ENCODE measurements around the gene EIF6. TPM values are rescaled to one million over a fixed set of nuclear protein-coding genes. Genes with fewer than 3 reads are reported as not detected.

Gene EIF6
- total and polyA plus RNA-seq, 2 experiments from 2014 or later = 149 to 215 TPM

- Mint-ChIP-seq H3K4me3 (no peak overlapping the region), H3K9me3 (no peaks in the 10 kb centered on the region; the same call in 2 of the 3 replicates), H3K4me1 (peaks cover 38% of the 10 kb centered on the region), H3K27ac (peak overlapping the region; percentile 90), H3K36me3 (ENCODE audit: low read depth) (peaks cover 4% of the 10 kb centered on the region; the same call in 1 of the 3 replicates), H3K27me3 (ENCODE audit: insufficient read depth, low read depth, poor library complexity) (peaks cover 3% of the 10 kb centered on the region)
- Histone ChIP-seq H3K4me1 (ENCODE audit: insufficient read depth) (peaks cover 24% of the 10 kb centered on the region), H3K79me2 (replicated peaks; ENCODE audit: insufficient read depth) (no peaks in the 10 kb centered on the region), H3K9me2 (ENCODE audit: insufficient read depth) (no peaks in the 10 kb centered on the region), H3K36me3 (ENCODE audit: insufficient read depth) (no peaks in the 10 kb centered on the region), H3K27me3 (ENCODE audit: insufficient read depth) (no peaks in the 10 kb centered on the region), H3K27ac (ENCODE audit: low read depth) (peak overlapping the region; percentile 46; the same call in 1 of the 2 replicates), H4K20me1 (replicated peaks; ENCODE audit: insufficient read depth) (no peaks in the 10 kb centered on the region), H3F3A (replicated peaks; ENCODE audit: low read depth) (peaks cover 9% of the 10 kb centered on the region; the same call in 1 of the 2 replicates), H3K4me2 (peak overlapping the region; percentile 53; the same call in 1 of the 2 replicates), H2AFZ (no peak overlapping the region), H3K4me3 (no peak overlapping the region)
- TF ChIP-seq REST (IDR thresholded peaks at IDR 0.05; ENCODE audit: unreplicated experiment) = no peak
- no peak for TF ChIP-seq EZH2 (IDR thresholded peaks at IDR 0.05; ENCODE audit: low read depth, unreplicated experiment)
- no peak for TF ChIP-seq ZNF331 (CRISPR knock-in tag; IDR thresholded peaks at IDR 0.05; ENCODE audit: low read depth)
- TF ChIP-seq NANOG (IDR thresholded peaks at IDR 0.05; ENCODE audit: borderline replicate concordance) = no peak
- no peak for TF ChIP-seq ETS1 (IDR thresholded peaks at IDR 0.05)
- TF ChIP-seq JUNB (IDR thresholded peaks at IDR 0.05; ENCODE audit: unreplicated experiment) = no peak
- TF ChIP-seq EZH2phosphoT487 (IDR thresholded peaks at IDR 0.05; ENCODE audit: unreplicated experiment) = no peak
- TF ChIP-seq ZNF114 (CRISPR knock-in tag; IDR thresholded peaks at IDR 0.05) = no peak
- no peak for TF ChIP-seq ZNF462 (CRISPR knock-in tag; IDR thresholded peaks at IDR 0.05)
- TF ChIP-seq CREB1 (CRISPR knock-in tag; IDR thresholded peaks at IDR 0.05; ENCODE audit: low read depth) = no peak
- DNase-seq (ENCODE audit: low spot score) (no peak), ATAC-seq (no peak)
Measured at GRCh38 chr20:35311822-35312221, 27.2 kb upstream of the EIF6 start.
